Erythroblast (primary cell): ENCODE data around the gene ST3GAL4.

Experiments used
- DNase-seq, 2 experiments: peaks; one replicate each; lab custom pipeline; 2025; lab: John Stamatoyannopoulos, UW
- GATA1 ChIP-seq: IDR thresholded peaks from 2 replicates; pipeline ENCODE4 v1.6.1; 2011; ENCODE audit warnings: low read depth, mild to moderate bottlenecking, control low read depth, low read length, moderate library complexity
- POLR2A ChIP-seq: IDR thresholded peaks from 2 replicates; pipeline ENCODE4 v1.6.1; 2011; ENCODE audit warnings: mild to moderate bottlenecking, low read length

ST3GAL4 gene

GRCh38 chr11:126457817-126458216 is 102.3 kb downstream of the ST3GAL4 start:
- no peak for DNase-seq
- no peak for TF ChIP-seq GATA1
- TF ChIP-seq POLR2A: no peak

- no peak for DNase-seq
- no peak for TF ChIP-seq POLR2A
- TF ChIP-seq GATA1: no peak
Measured at GRCh38 chr11:126459691-126460281, 104.3 kb downstream of the ST3GAL4 start.

- no peak for DNase-seq
- no peak for TF ChIP-seq GATA1
- TF ChIP-seq POLR2A: no peak
Measured at GRCh38 chr11:126460417-126461095, 105.1 kb downstream of the ST3GAL4 start.

- TF ChIP-seq GATA1 (no peak), POLR2A (no peak)
- DNase-seq: no peak
Measured at GRCh38 chr11:126461096-126461440, 105.6 kb downstream of the ST3GAL4 start.

- TF ChIP-seq POLR2A: no peak
- TF ChIP-seq GATA1: no peak
- no peak for DNase-seq
Measured at GRCh38 chr11:126461996-126462395, 106.5 kb downstream of the ST3GAL4 start.

GRCh38 chr11:126462422-126462821 is 106.9 kb downstream of the ST3GAL4 start:
- TF ChIP-seq POLR2A (no peak), GATA1 (no peak)

More at GRCh38 chr11:126462422-126462821, 106.9 kb downstream of the ST3GAL4 start:
- no peak for DNase-seq
